B cell (primary cell): ENCODE results near the gene FRMD4A. TPM values are rescaled to one million over a fixed set of nuclear protein-coding genes. Genes with fewer than 3 reads are reported as not detected.

ENCODE experiments used
- ATAC-seq: fragments of 200-7000 bp; cut with Tn5 transposase; one replicate; pipeline ENCODE4 v1.10.0; 2021; ENCODE audit warnings: low read depth, mild to moderate bottlenecking, moderate number of reproducible peaks, moderate library complexity
- CTCF ChIA-PET: fragments of 350-600 bp; sonication (Branson Sonifier 250); formaldehyde crosslinking; loops from one replicate; lab custom pipeline; 2021; ENCODE audit warnings: antibody characterized with exemption, inconsistent platforms; lab: Charles Lee
- POLR2A ChIA-PET: fragments of 350-600 bp; sonication (Branson Sonifier 250); formaldehyde crosslinking; loops from one replicate; lab custom pipeline; 2021; ENCODE audit warnings: antibody characterized with exemption; lab: Charles Lee
- DNase-seq: peaks from one replicate; pipeline ENCODE4 v3.0.0; 2013
- H2AFZ ChIP-seq: 2 replicates; pipeline ENCODE4 v1.6.1; 2012; ENCODE audit warnings: mild to moderate bottlenecking, low read depth, low read length; ENCODE audit not compliant: insufficient read depth, poor library complexity, severe bottlenecking
- H3K27ac ChIP-seq, 2 donors: 1 replicate in 1 of 2; 2 replicates in 1 of 2; pipeline ENCODE4 v1.5.1; 2012 to 2013; ENCODE audit warnings: low read length in 2 of 2, mild to moderate bottlenecking in 2 of 2, moderate library complexity in 1 of 2
- H3K27me3 ChIP-seq, 4 experiments: fragments of 200-600 bp in 1 of 4; sonication (generic) in 1 of 4; replicated peaks in 1 of 4; 1 replicate in 2 of 4; 2 replicates in 2 of 4; pipeline versions ENCODE4 v1.6.1 to v1.7.0; 2013 to 2016; ENCODE audit warnings: low read length in 3 of 4, mild to moderate bottlenecking in 2 of 4, mixed read lengths in 1 of 4, moderate library complexity in 1 of 4; ENCODE audit not compliant: insufficient read depth in 4 of 4, control insufficient read depth in 3 of 4; ENCODE audit errors: control extremely low read depth in 1 of 4
- H3K36me3 ChIP-seq, 2 experiments: replicated peaks in 1 of 2; 1 replicate in 1 of 2; 2 replicates in 1 of 2; pipeline versions ENCODE4 v1.6.1 to v1.7.1; 2013; ENCODE audit warnings: low read length in 1 of 2; ENCODE audit not compliant: insufficient read depth in 2 of 2, control insufficient read depth in 1 of 2; ENCODE audit errors: control extremely low read depth in 1 of 2, extremely low read depth in 1 of 2
- H3K4me1 ChIP-seq, 2 donors: fragments of 200-600 bp in 1 of 2; sonication (generic) in 1 of 2; 1 replicate in 1 of 2; 2 replicates in 1 of 2; pipeline versions ENCODE4 v1.5.1 to v1.6.1; 2013 to 2017; ENCODE audit warnings: low read length in 2 of 2; ENCODE audit not compliant: control insufficient read depth in 2 of 2, insufficient read depth in 2 of 2
- H3K4me2 ChIP-seq: replicated peaks from 2 replicates; pipeline ENCODE3; 2012; ENCODE audit warnings: mild to moderate bottlenecking, low read depth, low read length; ENCODE audit not compliant: poor library complexity, severe bottlenecking
- H3K4me3 ChIP-seq, 5 experiments: fragments of 200-600 bp in 1 of 5; sonication (generic) in 1 of 5; 1 replicate in 3 of 5; 2 replicates in 2 of 5; pipeline versions ENCODE4 v1.5.1 to v1.7.0; 2011 to 2016; ENCODE audit warnings: low read length in 4 of 5, mild to moderate bottlenecking in 4 of 5, low read depth in 2 of 5, control low read depth in 1 of 5, moderate library complexity in 1 of 5; ENCODE audit not compliant: insufficient read depth in 1 of 5; ENCODE audit errors: control extremely low read depth in 1 of 5, extremely low read depth in 1 of 5
- H3K79me2 ChIP-seq: fragments of 200-600 bp; sonication (generic); one replicate; pipeline ENCODE4 v1.6.0; 2016; ENCODE audit warnings: low read length; ENCODE audit not compliant: control insufficient read depth, insufficient read depth
- H3K9ac ChIP-seq: fragments of 200-600 bp; sonication (generic); 2 replicates; pipeline ENCODE4 v1.6.1; 2017; ENCODE audit warnings: mild to moderate bottlenecking, low read length, moderate library complexity
- H3K9me3 ChIP-seq, 3 donors: one replicate each; pipeline versions ENCODE4 v1.6.1 to v1.7.1; 2013; ENCODE audit warnings: low read length in 2 of 3; ENCODE audit not compliant: control insufficient read depth in 2 of 3, insufficient read depth in 1 of 3; ENCODE audit errors: control extremely low read depth in 1 of 3
- H4K20me1 ChIP-seq: 2 replicates; pipeline ENCODE4 v1.6.0; 2012; ENCODE audit warnings: mild to moderate bottlenecking, low read length; ENCODE audit not compliant: insufficient read depth, control insufficient read depth, poor library complexity, severe bottlenecking
- H3K27ac Mint-ChIP-seq: one replicate; pipeline ENCODE4 v1.8.0; 2021; ENCODE audit warnings: mixed read lengths
- H3K27me3 Mint-ChIP-seq: one replicate; pipeline ENCODE4 v1.8.0; 2021; ENCODE audit warnings: mixed read lengths
- H3K4me1 Mint-ChIP-seq: one replicate; pipeline ENCODE4 v1.8.0; 2021; ENCODE audit warnings: mixed read lengths
- H3K4me3 Mint-ChIP-seq: one replicate; pipeline ENCODE4 v1.8.0; 2021; ENCODE audit warnings: mixed read lengths
- H3K9me3 Mint-ChIP-seq: one replicate; pipeline ENCODE4 v1.8.0; 2022; ENCODE audit warnings: mixed read lengths; ENCODE audit not compliant: insufficient read depth
- CTCF ChIP-seq: fragments of 200-600 bp; IDR thresholded peaks from one replicate; pipeline ENCODE4 v1.8.0; 2022; ENCODE audit warnings: antibody characterized with exemption, mild to moderate bottlenecking
- EZH2 ChIP-seq: IDR thresholded peaks from 2 replicates; pipeline ENCODE4 v1.6.1; 2012; ENCODE audit warnings: borderline replicate concordance, low read depth, mild to moderate bottlenecking, moderate library complexity, low read length; ENCODE audit not compliant: insufficient read depth, poor library complexity, severe bottlenecking
- WGBS: methylation state at CpG from one replicate; pipeline ENCODE4 v1.1.5; 2013; ENCODE audit warnings: missing lambda C conversion rate; ENCODE audit not compliant: insufficient coverage; 5-methylcytosine and 5-hydroxymethylcytosine counted together
- intact Hi-C: fragments of 100-400 bp; cut with micrococcal nuclease; formaldehyde crosslinking; loops from one replicate; pipeline ENCODE4 v1.10.0; 2022
- polyA plus RNA-seq: library from polyadenylated mRNA; depleted of rRNA; stranded (reverse); fragments of >200 nt; gene quantifications from 2 replicates; pipeline ENCODE4 v1.2.3, GENCODE V29; 2012
- total RNA-seq, 2 donors: library from RNA; stranded (reverse); fragments of 120-200 nt in 1 of 2; gene quantifications; 1 replicate in 1 of 2; 2 replicates in 1 of 2; pipeline versions ENCODE4 v1.2.3 to v1.2.4, GENCODE V29; 2013 to 2022

Gene FRMD4A
- total and polyA plus RNA-seq, 2 donors (not counting 1 experiment from before 2014, with no cell fraction given): 0.76 to 3.4 TPM

- no peak overlapping the region for H3K4me3 ChIP-seq
- Mint-ChIP-seq H3K27me3 (peaks cover 72% of the 10 kb centered on the region), H3K9me3 (no peaks in the 10 kb centered on the region), H3K4me3 (peak overlapping the region; percentile 82), H3K27ac (no peak overlapping the region), H3K4me1 (peaks cover 23% of the 10 kb centered on the region)
- intact Hi-C loops: no loop called here
- no peak for ATAC-seq
- H3K27ac ChIP-seq: no peak overlapping the region
- DNase-seq: no peak
- TF ChIP-seq EZH2 (no peak), CTCF (no peak)
- H2AFZ ChIP-seq: no peak overlapping the region
- no peaks in the 10 kb centered on the region for H4K20me1 ChIP-seq
- no peak overlapping the region for H3K9ac ChIP-seq
- H3K36me3 ChIP-seq: no peaks in the 10 kb centered on the region
- H3K4me2 ChIP-seq: no peak overlapping the region
- WGBS: 93% methylated on average over 2 of the region's 5 CpGs
- ChIA-PET CTCF (no interaction called here), POLR2A (no interaction called here)
- H3K79me2 ChIP-seq: no peaks in the 10 kb centered on the region
- peaks cover 0 to 5% (median 0%) of the 10 kb centered on the region in 3 donors for H3K9me3 ChIP-seq
- peaks cover 19 to 20% of the 10 kb centered on the region in 2 donors for H3K4me1 ChIP-seq
- peaks cover 0 to 64% (median 43%) of the 10 kb centered on the region in 4 experiments for H3K27me3 ChIP-seq
These were observed 437.9 kb downstream of the FRMD4A start for GRCh38 chr10:13892871-13893270.

- peak overlapping the region; percentile 81 for H3K4me2 ChIP-seq
- Mint-ChIP-seq H3K4me1 (peaks cover 23% of the 10 kb centered on the region), H3K4me3 (peak overlapping the region; percentile 82), H3K27me3 (peaks cover 79% of the 10 kb centered on the region), H3K9me3 (no peaks in the 10 kb centered on the region), H3K27ac (no peak overlapping the region)
- whole genome bisulfite sequencing: 5% methylated on average over 24 of the region's 30 CpGs
- peak overlapping the region; percentile 46 for H2AFZ ChIP-seq
- peaks cover 19 to 20% of the 10 kb centered on the region in 2 donors for H3K4me1 ChIP-seq
- TF ChIP-seq CTCF (no peak), EZH2 (no peak)
- H4K20me1 ChIP-seq: no peaks in the 10 kb centered on the region
- H3K36me3 ChIP-seq: no peaks in the 10 kb centered on the region
- DNase-seq (no peak), ATAC-seq (no peak)
- H3K27me3 ChIP-seq: peaks cover 0 to 64% (median 44%) of the 10 kb centered on the region in 4 experiments
- peak overlapping the region in 3 of 5 experiments; percentile 15 to 39 (median 30) for H3K4me3 ChIP-seq
- H3K9me3 ChIP-seq: peaks cover 0 to 5% (median 0%) of the 10 kb centered on the region in 3 donors
- CTCF ChIA-PET: interaction anchor here (0.8 kb wide), 1 partner anchor 109 kb away, joined by 3 read pairs; no protein-coding TSS in a partner anchor
- no peak overlapping the region for H3K27ac ChIP-seq
- intact Hi-C loops: no loop called here
- H3K9ac ChIP-seq: no peak overlapping the region
- H3K79me2 ChIP-seq: no peaks in the 10 kb centered on the region
- POLR2A ChIA-PET: interaction anchor here (0.7 kb wide), 1 partner anchor 40 kb away, joined by 7 read pairs; no protein-coding TSS in a partner anchor
These were observed 438.7 kb downstream of the FRMD4A start for GRCh38 chr10:13892001-13892491.
